ENCODE measurements around the gene HELZ.
"Not testable (repeated sequence)": the region's sequence is repeated elsewhere in the genome, so short reads cannot be mapped to it uniquely, and the experiment has no call there.

Gene HELZ

GRCh38 chr17:67262435-67263117 lies 17.6 kb upstream of the HELZ start:
- DNase-seq: peak; percentile 12

- no peak for DNase-seq
These were observed 15.4 kb upstream of the HELZ start for GRCh38 chr17:67260170-67260987.

- no peak for DNase-seq
These were observed 13.9 kb upstream of the HELZ start for GRCh38 chr17:67258821-67259468.

GRCh38 chr17:67256075-67256732 lies 11.2 kb upstream of the HELZ start:
- DNase-seq: no peak

- no peak for DNase-seq
These were observed 8.4 kb upstream of the HELZ start for GRCh38 chr17:67253384-67253783.

GRCh38 chr17:67251586-67251985 lies 6.6 kb upstream of the HELZ start:
- DNase-seq: not testable (repeated sequence)

GRCh38 chr17:67248291-67248690 lies 3.3 kb upstream of the HELZ start:
- DNase-seq: no peak

GRCh38 chr17:67247416-67247900 lies 2.5 kb upstream of the HELZ start:
- DNase-seq: no peak

- no peak for DNase-seq
These were observed 1.8 kb upstream of the HELZ start for GRCh38 chr17:67246653-67247415.

- DNase-seq: no peak
These were observed 1.3 kb upstream of the HELZ start for GRCh38 chr17:67246403-67246652.

- peak; percentile 35 for DNase-seq
These were observed 852 bp upstream of the HELZ start for GRCh38 chr17:67245694-67246402.

GRCh38 chr17:67244431-67245072 lies 444 bp downstream of the HELZ start:
- no peak for DNase-seq

- no peak for DNase-seq
These were observed 1.7 kb downstream of the HELZ start for GRCh38 chr17:67243284-67243683.

GRCh38 chr17:67241719-67242341 lies 3.2 kb downstream of the HELZ start:
- no peak for DNase-seq

GRCh38 chr17:67239597-67239996 lies 5.4 kb downstream of the HELZ start:
- no peak for DNase-seq

GRCh38 chr17:67238991-67239390 lies 6.0 kb downstream of the HELZ start:
- DNase-seq: no peak

- DNase-seq: no peak
These were observed 12.6 kb downstream of the HELZ start for GRCh38 chr17:67232441-67232840.

- DNase-seq: no peak
These were observed 15.7 kb downstream of the HELZ start for GRCh38 chr17:67229109-67229955.

- DNase-seq: no peak
These were observed 17.5 kb downstream of the HELZ start for GRCh38 chr17:67227488-67227887.

GRCh38 chr17:67225316-67225715 lies 19.7 kb downstream of the HELZ start:
- DNase-seq: no peak

Measured in NCI-H345 (cell line).